Stimulated activated CD8-positive, alpha-beta memory T cell treated with anti-CD3 and anti-CD28 coated beads, Interleukin-7, amount 100 ng/mL, for 48 hours (primary cell): ENCODE measurements around the gene SPRED2.
A peak's percentile ranks its signal among the peaks of the same experiment; 100 is the strongest.

Experiments used
- DNase-seq, 2 donors: peaks; one replicate each; pipeline ENCODE4 v3.0.0-alpha.2; 2020; ENCODE audit warnings: low read depth in 1 of 2; ENCODE audit errors: extremely low read depth in 1 of 2

The SPRED2 gene

GRCh38 chr2:65443509-65444186 is 11.2 kb upstream of the SPRED2 start:
- no peak for DNase-seq

DNA sequence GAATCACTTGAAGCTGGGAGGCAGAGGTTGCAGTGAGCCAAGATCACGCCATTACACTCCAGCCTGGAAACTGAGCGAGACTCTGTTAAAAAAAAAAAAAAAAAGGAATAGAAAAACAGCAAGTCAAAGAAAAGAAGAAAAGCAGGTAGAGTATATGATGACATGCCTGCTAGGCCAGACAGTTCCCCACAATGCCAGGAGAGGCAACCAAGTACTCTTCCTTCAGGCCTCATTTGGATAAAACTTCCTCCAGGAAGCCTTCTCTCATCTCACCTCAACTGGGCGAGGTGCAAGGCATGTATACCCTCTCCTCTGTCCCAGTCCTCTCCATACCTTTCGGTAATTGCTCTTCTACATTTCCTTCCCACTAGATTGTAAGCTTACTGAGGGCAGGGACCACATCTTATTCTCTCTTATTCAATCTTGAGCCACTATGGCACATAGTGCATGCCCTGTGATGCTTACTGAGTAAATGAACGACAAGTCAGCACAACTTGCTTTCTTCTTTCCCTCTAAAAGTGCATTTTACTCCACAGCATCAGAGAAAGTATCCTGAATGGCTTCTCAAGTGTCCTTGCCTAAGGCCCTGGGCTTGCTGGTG is 10.1 kb upstream of the SPRED2 start:
- DNase-seq: no peak

DNA sequence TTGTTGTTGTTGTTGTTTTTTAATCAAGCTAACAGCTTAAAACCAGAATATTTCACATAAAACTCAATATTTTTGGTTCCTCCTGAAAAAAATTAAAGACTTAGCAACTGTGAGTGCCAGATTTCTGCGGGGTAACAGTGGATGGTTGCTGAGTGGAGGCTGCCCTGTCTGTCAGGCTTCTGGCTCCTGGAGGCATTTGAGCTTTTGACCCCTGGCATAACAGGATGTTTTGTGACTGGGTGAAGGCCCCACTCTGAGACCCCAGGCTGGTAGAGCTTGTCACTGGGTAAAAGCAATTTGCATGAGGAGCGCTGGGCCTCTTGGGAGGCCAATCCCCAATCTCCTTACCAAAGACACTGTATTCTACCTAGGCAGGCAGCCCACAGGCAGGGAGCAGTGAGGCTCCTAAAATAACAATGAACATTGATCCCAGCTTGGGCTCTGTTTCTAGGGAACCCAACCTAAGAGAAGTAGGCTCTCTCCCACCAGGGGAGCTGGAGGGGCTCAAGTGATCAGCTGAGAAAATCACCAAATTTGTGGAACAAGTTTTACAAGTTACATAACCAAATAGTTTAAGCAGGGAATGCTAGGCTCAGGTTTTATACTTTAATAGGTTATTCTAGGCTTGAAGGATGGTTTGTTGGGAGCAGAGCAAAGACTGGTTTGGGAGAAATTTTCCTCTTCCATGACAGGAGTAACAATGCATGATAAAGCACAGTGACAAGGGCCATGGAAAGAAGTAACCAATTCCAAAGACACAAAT is 5.9 kb upstream of the SPRED2 start:
- DNase-seq: no peak

DNA sequence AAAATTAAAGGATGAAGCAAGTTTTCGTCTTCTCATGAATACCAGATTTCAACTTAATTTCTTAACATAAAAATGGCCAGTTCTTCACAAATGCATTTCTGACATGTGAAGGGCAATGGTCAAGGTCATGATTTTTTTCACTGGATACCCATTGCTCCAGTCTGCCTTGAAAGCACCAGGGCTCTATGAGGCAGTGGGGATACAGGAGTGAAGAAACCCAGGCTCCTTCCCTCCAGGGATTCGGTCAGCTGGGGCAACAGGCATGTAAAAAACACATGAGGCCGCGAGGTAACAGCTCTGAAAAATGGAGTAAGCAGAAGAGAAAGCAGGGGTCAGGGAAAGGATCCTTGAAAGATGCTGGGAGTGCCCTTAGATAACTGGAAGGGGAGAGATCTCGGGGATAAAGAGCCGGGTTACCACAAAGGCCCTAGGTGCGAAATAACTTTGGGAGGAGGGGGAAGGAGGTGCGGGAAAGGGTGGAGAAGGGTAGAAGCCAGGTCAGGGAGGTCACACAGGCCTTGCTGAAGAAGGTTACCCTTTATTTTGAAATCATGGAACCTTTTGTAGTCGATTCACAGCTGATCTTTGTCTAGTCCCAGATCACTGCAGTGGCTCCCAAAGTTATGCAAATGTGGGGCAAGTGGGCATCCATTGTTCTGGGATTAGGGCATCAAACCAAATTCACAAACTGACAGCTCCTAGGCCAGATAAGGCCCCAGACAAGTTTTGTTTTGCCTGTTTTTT is 5.2 kb upstream of the SPRED2 start:
- DNase-seq: no peak

GRCh38 chr2:65436824-65437221 is 4.4 kb upstream of the SPRED2 start:
- DNase-seq: peak; percentile 29 to 46

DNA sequence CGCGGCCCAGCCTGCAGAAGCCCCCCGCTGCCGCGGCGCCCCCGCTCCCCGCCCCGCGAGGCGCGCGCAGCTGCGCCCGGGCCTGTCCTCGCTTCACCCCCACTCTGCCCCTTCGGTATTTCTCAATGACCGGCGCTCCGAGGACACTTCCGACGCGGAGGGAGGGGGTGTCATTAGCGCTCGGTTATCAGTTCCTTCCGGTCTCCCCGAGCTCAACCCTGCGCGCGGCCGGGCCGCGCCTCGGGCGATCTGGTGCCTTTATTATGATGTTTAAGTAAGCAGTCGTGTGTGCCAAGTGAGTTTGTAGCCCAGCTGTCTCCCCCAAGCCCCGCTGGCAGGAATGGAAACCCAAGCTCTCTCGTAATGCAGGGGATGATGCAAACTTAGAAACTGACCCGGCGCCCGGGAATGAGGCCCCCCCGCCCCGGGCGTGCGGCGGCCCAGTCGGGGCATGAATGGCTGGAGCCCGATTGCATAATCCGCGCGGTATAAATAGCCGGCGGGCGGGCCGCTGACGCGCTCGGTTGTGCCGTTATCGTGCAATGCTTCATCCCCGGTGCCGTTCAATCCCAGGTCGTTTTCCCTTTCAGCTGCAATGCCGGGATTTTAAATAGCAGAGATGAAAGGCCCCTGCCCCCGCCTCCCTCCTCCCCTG is 3.9 kb upstream of the SPRED2 start:
- DNase-seq: no peak

- DNase-seq: peak in 1 of 2 donors; percentile 20
These were observed 3.3 kb upstream of the SPRED2 start for GRCh38 chr2:65435625-65436168.

DNA sequence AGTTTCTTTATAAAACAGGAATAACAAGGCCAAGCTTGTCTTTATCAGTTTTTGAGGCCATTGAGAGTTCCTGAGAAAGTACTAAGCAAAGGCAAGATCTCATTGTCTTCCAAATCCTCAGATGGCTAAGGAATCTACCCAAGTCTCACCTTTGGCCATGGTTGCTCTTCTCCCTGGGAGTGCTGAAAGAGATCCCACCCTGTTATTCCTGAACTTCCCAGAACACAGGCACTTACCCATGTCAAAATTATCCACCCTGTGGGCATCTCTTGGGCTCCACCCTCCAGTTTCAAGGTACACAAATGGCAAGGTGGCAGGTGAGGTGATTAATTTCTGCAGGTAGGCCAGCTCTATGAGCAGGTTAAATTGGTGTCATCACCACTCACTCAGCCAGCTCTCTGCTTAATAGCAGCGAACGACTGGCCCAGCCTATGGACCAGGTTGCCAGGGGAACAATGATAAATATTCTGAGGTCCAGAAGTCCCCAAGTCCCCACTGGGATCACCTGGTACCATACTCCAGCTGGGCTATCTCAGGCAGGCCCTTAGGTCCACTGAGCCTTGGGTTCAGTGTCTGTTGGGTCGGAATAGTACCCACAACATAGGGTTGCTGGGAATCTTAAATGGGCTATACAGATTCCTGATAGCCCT is 2.3 kb upstream of the SPRED2 start:
- no peak for DNase-seq

- peak in 1 of 2 donors; percentile 13 for DNase-seq
These were observed 775 bp downstream of the SPRED2 start for GRCh38 chr2:65431421-65432226.

- peak; percentile 26 to 34 for DNase-seq
These were observed 1.6 kb downstream of the SPRED2 start for GRCh38 chr2:65430603-65431420.

DNA sequence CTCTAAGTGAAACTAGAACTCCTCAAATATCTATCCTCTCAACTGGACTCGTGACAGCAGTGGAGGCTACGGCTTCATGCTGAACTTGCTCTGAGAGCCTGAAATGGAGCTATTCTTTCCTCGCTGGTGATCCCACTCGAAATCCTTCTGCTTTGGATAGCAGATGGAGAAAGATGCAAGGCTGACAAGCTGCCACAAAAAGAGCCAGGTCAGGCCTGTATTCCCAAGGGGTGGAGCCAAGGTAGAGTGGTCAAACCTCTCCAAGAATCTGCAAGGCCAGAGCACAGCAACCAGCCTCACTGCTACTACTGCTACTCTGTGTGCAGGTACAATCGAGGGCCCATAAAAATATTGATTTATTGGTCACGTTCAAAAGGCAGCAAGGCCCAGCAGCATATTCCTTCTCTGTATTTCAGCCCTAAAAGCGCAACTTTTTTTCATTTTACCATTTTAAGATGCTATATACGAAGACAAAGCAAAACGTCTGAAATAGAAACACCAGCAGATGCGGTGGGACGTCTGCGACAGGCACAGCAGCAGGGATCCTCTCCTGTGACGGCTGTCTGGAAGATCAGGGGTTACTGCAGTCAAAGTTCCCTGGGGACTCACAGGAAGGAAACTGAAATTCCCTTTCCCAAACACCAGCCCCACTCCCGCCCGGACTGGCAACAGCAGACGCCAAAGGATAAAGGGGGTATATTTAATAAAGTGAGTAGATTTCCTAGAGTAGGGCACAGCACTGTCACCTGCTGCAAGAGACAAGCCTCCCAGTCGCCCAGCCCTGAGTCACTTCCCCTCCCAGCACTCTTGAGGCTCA is 2.4 kb downstream of the SPRED2 start:
- no peak for DNase-seq

DNA sequence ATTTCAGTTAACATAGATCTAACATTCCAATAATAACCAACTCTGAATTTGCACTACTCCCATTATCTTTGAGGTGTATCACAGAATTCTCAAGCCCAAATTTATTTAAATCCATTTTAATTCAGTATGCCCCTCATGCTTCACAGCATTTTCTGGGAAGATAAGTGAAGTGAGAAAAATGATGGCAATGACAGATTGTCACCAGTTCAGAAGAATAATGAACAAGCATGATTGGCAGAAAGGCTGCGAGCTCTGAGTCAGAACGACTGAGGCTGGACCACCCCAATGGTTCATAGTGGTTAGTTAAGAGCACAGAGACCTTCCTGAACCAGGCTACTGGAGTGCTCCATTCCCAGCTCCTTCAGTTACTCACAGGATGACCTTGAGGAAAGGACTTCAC is 4.9 kb downstream of the SPRED2 start:
- no peak for DNase-seq

DNA sequence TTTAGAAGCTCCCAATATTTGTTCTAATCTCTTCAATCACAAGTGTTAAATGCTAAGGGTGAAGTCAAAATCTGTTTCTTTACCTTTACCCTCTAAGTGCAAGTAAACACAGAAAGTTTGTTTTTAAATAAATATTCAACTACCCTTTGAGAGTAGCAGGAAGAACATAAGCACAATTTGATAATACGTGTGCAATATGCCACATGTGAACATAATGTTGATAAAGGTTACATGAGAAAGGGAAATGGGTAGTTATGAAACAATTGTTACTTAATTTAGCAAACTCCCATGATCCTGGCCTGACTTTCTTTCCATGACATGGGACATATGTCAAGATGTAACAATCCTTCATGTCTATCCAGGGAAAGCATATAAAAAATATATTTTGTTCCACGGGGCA is 7.1 kb downstream of the SPRED2 start:
- no peak for DNase-seq

- DNase-seq: no peak
These were observed 8.0 kb downstream of the SPRED2 start for GRCh38 chr2:65424391-65424790.

GRCh38 chr2:65421432-65421748 is 11.0 kb downstream of the SPRED2 start:
- DNase-seq: no peak

GRCh38 chr2:65420712-65421431 is 11.5 kb downstream of the SPRED2 start:
- no peak for DNase-seq

DNA sequence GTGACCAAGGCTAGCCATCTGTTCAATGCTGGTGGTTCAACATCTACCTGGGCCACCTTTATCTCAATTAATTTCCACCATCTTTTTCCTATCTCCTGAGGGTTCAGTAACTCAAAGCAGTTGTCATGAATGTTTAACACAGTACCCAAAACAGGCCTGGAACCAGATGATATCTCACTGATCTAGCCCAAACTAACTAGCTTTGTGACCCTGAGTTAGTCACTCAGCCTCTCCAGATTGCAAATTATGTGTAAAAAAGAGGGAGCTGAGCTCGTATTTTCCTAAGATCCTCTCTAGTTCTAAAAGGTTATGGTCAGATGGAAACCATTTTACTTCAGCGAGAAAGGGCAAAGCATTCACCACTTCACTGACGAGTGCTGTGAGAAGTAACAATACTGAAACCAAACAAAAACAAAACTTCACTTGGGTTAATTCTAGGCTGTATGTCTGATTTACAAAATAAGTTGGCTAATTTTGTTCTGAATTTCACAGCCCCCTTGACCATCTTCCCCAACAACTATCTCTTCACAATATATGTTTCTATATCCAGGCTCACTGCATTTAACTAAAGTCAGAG is 14.8 kb downstream of the SPRED2 start:
- DNase-seq: no peak
